GM10847 (cell line): ENCODE results near the gene PGM5.

ENCODE experiments used
- POLR2A ChIP-seq: IDR thresholded peaks from 2 replicates; pipeline ENCODE4 v1.6.1; 2011; ENCODE audit not compliant: insufficient read length; ENCODE audit errors: extremely low read depth

Gene PGM5

DNA sequence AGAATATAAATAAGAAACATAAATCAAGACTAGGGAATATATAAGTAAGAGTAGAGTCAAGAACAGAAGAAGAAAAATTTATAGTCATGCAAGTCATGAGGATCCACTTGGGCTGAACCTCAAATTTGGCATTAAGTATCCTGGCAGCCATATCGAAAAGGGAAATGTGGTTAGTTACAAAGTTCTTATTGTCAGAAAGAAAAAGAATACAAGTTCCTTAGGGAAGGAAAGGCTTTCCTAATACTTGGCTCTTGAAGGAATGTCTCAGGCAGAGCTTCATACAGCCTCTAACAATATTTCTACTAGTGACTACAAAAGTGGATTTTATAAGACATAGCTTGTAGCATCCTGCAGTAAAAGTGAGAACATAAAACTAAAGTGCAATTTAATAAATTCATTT, 138.8 kb downstream of the PGM5 start:
- no peak for TF ChIP-seq POLR2A

DNA sequence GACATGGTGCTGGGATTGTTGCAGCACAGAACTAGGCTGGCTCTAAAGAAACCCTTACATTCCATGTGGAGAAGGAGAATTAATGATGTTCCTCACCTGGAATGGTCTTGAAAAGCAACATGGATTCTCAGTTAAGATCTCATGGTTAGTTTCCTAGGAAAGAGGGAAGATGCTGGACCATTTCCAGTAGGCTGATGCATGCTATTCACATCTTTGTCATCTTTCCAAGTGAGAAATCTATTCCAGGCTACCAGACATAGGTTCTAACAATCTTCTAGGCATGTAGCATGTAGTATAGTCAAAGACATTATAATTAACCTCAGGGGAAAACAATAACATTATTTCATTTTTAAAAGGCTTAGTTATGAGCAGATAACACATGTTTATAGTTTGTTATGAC, 139.9 kb downstream of the PGM5 start:
- no peak for TF ChIP-seq POLR2A

DNA sequence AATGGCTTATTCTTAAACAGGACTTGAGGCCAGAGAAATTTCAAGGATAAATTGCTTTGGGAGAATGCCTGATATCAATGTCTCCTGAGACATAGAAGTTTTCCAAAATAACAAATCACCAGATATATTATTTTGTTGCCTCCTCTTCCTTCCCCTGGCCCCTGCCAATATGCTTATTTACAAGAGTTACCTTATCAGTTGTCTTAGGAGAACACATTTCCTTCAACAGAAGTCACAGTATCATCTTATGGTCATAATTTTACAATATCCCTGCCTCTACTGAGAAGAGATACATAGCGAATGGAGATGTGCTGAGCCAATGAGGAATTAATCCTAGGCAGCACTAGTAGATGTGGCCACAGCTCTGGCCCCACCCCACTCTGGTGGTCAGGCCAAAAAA, 141.2 kb downstream of the PGM5 start:
- TF ChIP-seq POLR2A, result no peak

DNA sequence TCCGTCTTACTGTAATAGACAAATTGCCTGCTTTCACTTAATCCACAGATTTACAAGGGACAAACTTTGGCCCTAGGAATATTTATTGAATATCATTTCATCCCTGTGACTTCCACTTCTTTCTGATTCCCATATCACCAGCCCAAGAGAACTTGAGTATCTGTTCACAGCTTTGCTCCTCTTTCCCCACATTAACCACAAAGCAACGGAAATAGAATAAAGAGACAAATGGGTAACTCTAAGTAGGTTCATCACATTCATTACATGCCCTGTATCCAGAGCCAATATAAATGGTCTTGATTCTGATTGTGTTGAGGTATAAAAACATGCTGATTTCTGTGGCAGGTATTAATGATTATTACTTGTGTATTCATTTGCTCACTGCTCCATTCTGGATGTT, 142.4 kb downstream of the PGM5 start:
- no peak for TF ChIP-seq POLR2A

DNA sequence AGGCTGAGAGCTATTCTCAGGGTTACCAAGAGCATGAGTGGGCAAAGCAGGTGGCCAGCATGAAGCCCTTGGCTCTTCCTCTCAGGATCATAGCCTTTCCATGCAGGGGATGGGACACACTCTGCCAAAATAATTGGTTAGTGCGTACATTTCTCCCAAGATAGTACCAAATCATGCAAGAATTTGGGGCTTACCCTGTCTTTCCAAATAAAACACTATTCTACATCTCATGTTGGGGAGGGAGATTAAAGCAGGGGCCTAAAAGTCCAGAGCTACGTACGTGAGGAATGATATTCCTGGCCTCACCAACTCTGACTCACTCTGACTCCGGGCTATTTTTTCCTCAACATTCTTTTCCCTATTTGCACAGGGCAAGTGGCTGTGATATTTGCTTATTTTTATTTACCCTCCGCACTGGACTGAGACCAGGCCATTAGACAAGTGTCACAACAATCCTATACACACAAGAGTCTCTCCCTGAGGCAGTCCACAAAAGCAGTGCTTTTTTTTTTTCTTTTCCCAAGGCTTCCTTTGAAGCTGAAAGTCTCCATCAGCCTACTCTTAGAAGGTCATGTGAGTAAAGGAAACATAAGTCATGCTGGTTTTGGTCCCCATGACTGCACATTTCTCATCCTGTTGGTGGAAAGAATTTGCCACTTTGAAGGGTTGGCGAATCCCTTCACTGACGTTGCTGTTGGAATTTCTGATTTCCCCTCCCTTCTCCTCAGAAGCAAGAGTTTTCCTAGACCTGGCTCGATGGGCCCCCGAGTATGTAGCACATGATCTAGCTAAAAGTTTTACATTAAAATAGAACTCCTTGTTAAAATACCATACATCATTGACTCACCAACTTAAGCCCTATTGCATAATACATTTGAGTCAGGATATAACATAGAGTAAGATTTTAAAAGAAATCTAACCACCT, 144.3 kb downstream of the PGM5 start:
- TF ChIP-seq POLR2A, result no peak

DNA sequence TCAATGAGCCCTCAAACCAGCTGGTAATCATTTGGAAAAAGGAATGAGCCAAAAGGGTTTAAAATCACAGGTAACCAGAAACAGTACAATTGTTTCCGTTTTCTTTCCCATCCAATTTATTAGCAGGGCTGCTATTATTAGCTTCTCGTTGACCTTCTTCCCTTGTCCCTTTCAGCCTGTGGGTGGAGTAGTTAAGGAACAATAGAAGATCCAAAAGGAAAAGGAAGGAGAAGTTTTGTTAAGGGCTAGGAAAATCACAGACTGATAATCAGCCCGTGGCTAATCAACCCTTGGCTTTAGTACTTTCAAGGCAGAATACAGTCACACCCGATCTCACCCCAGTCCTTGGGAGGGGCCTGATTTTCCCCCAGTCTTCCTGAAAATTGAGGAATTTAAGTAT, 145.9 kb downstream of the PGM5 start:
- no peak for TF ChIP-seq POLR2A

DNA sequence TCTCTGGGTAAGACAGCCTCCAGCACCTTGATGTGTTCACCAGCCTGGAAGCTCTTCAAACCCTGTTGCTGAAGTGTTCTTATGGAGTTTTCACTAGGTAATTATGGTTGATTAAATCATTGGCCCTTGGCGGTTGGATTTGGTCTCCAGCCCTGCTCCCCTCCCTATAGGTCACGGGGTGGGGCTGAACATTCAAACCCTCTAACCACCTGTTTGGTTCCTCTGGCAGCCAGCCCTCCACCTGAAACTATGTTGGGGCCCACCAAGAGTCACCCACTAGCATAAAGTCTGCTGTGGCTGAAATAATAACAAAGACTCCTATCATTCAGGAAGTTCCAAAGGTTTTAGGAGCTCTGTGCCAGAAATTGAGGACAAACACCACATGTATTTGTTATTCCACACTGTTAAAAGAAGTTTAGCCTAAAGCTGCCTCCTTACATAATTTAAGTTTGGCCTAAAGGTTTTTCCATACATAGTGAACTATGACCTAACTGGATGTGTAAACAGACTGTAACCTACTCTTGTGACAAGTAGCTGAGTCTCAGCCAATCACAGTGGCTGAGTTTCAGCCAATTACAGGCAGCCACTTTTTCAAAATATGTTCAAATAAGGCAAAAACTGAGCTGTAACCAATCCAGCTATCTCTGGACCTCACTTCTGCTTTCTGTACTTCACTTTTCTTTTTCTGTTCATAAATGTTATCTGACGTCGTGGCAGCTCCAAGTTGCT, 149.4 kb downstream of the PGM5 start:
- no peak for TF ChIP-seq POLR2A

DNA sequence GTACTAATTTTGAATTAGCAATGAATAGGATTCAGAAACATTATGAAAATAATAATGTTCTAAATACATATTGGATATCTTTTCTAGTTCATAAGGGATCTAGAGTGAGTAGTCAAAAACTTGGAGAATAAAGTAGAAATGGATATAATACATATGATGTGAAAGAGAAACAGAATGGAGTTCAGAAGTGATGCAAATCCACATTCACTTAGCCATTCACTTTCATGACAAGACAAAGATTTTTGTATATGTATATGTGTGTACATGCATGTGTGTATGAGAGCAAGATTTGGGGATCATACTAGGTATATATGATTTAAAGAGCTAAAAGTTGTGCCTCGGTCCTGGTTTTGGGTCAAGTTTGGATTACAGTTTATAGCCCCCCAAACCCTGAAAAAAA, 150.1 kb downstream of the PGM5 start:
- no peak for TF ChIP-seq POLR2A

DNA sequence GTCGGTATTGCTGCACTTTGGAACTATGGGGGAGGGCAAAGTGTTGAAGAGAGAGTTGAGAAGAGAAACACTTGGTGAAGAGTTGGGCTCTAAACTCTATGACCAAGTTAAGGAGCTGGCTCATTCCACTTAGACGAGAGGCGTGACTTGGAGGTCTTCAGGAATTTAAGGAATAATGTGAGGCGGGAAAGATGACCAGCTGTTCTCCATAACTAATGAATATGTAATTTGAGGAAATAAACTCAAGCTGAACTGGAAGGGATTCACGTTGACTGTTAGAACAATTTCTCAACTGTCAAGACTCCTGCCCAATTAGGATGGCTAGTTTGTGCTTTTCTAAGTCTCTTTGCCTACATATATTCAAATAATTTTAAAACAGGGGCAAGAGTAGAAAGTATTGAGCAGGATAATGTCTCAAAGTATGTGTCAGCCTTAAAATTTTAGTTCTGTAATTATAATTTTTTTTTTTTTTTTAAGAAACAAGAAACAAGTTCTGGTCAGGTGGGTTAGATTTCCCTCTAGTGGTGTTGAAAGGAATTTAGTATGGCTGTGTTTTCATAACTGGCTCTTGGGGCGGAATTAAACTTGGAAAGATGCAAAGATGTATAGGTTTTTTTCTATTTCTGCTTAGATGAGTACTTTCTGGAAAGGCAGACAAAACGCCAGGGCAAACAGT, 150.9 kb downstream of the PGM5 start:
- TF ChIP-seq POLR2A, result no peak

DNA sequence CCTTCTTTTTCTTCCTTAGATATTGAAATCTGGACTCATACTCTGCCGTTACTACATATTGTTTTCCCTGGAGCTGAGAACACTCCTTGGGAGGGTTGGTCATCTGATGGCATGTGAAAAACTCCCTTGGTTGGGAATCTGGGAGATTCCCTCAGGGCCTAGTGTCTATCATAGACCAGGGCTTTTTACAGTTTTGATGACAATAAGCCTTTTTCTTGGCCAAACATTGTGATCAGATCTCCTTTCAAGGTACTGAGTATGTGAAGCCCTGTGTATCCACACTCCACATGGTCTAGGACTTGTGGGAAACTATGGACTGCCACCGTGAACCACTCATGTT, 151.4 kb downstream of the PGM5 start:
- no peak for TF ChIP-seq POLR2A

DNA sequence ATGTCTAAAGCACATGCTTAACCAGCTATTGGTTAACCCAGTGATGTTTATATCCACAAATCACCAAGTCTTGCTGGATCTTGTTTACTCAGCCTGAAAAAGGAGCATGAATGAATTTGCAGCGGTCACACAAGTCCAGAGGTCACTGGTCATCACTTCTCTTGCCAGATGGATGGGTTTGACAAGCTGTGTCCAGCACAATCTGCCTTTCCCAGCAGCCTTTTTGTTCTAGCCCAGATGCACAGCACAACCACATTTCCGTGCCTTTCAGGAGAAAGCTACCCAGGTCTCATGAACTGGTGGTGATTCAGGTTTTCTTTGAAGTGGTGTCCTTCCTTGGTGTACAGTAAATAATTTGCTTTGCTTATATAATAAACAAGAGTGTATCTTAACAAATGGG, 152.1 kb downstream of the PGM5 start:
- no peak for TF ChIP-seq POLR2A

DNA sequence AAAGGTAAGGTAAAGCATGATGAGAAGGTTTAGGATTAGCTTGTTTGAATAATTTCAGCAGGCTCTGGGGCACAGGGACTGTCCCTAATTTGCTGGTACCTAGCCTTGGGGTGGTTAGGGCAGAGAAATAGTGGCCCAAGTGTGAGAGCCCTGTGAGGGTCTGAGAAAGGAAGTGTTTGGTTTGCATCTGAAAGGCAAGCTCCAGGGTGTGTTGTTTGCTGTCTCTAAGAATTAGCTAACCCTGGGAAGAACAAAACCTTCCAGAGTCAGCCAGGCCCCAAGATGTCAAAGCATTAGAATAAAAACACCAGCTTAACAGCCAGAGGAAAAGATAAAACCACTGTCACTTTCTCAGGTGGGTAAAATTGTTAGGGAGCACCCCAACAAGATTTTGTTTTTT, 153.3 kb downstream of the PGM5 start:
- TF ChIP-seq POLR2A, result no peak

DNA sequence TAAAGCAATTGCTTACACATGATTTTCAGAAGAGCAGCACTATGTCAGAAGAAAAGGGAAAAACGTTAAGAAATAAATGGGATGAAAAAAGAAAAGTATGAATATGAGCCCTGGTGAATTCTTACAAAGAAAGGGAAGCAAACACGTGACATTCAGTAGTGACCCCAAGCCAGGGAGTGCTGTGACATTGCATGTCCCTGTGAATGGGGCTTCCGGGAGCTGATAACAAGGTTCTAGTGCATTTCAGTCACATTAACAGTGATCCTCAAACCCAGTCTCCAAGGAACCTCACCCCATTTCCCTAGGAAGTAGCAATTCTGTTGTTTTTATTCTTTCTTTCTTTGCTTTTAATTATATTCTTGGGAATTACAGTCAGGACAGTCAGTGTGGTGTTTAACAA, 157.0 kb downstream of the PGM5 start:
- TF ChIP-seq POLR2A, result no peak

DNA sequence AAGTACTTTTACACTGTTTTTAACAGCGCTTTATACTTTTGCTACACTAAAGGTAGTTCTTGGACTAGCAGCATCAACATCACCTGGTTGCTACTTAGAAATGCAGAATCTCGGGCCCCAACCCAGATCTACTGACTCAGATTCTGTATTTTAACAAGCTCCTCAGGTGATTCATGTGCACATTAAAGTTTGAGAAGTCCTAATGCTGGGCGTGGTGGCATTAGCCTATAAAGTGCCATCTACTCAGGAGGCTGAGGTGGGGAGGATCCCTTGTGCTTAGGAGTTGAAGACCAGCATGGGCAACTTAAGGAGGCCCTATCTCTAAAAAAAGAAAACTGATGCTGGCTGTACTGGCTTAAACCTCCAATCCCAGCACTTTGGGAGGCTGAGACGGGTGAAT, 157.6 kb downstream of the PGM5 start:
- TF ChIP-seq POLR2A, result no peak

DNA sequence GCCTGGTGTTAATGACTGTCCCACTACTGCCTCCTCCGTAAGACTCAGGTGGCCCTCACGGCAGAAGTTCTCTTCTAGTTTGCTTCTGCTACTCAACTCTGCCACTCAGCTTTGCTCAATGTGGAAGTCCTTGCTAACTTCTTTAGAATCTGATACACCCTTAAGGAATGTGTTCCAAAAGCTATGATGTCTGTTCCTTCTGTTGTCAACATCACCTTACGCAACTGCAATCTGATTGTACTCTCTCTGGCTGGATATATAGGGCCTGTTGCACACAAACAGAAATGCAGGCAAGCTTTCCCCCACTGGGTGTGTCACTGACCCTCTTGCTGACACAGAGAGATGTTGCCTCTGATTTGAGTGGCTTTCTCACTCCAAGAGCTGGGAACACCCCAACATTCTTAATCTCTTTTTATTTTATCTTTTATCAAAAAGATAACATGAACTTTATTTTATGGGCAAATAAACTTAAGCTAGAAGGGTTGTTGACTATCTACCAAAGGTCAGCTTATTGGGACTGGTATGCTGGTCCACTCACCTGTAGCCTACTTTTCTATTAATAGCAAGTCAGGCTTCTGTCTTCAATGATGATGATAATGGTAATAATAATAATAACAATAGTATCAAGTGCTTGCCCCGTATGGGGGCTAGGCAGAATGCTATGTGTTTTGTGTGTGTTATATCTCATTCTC, 159.1 kb downstream of the PGM5 start:
- no peak for TF ChIP-seq POLR2A
